Gastroesophageal sphincter (tissue), 3 donors: Measurements from ENCODE around the gene SPDYE1.
"Not testable (repeated sequence)": the region's sequence is repeated elsewhere in the genome, so short reads cannot be mapped to it uniquely, and the experiment has no call there.

Experiments
- POLR2A ChIP-seq, 2 donors: fragments of 450-650 bp; IDR thresholded peaks; one replicate each; pipeline ENCODE4 v1.6.1; 2017; ENCODE audit warnings: antibody characterized with exemption in 2 of 2, mild to moderate bottlenecking in 2 of 2, moderate library complexity in 1 of 2
- POLR2AphosphoS5 ChIP-seq: sonication (generic); formaldehyde crosslinking; IDR thresholded peaks from one replicate; pipeline ENCODE4 v1.6.1; 2017; ENCODE audit warnings: antibody characterized with exemption
- TF ChIP-seq, protein P1 (sequence below), 4 experiments: fragments of 200-600 bp in 2 of 4; fragments of 450-650 bp in 2 of 4; sonication (generic) in 1 of 4; IDR thresholded peaks; one replicate each; pipeline ENCODE4 v1.5.1; 2017 to 2019; ENCODE audit warnings: antibody characterized with exemption in 4 of 4, mild to moderate bottlenecking in 2 of 4, moderate library complexity in 2 of 4

DNA sequence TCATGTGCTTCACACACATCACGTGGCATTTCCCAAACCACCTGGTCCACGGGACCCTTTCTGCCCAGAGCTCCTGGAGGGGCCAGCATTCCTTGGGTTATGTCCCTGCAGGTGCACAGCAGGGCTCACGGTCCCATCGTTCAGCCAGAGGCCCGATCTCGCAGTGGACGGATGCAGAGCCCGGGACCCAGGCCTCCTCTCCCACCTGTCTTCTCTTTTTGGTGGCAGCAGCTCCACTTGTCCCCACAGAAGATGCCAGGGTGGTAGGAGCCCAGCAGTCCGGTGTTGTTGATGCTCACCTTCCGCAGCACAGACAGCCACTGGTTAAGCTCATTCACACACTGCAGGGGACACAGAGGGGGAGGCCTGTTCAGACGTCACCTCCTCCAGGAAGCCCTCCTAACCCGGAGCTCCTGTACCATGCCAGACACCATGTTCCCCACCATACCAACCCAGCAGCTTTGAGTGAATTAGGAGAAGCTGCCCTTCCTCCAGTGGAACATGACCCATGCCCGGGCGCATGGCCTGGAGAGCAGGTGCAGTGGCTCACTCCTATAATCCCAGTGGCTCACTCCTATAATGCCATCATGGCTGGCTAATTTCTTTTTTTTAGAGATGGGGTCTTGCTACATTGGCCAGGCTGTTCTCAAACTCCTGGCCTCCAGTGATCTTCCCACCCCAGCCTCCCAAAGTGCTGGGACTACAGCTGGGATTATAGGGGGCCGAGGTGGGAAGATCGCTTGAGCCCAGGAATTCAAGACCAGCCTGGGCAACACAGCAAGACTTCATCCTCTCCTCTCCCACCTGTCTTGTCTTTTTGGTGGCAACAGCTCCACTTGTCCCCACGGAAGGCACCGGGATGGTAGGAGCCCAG is 36.5 kb downstream of the SPDYE1 start:
- TF ChIP-seq, protein P1, sequence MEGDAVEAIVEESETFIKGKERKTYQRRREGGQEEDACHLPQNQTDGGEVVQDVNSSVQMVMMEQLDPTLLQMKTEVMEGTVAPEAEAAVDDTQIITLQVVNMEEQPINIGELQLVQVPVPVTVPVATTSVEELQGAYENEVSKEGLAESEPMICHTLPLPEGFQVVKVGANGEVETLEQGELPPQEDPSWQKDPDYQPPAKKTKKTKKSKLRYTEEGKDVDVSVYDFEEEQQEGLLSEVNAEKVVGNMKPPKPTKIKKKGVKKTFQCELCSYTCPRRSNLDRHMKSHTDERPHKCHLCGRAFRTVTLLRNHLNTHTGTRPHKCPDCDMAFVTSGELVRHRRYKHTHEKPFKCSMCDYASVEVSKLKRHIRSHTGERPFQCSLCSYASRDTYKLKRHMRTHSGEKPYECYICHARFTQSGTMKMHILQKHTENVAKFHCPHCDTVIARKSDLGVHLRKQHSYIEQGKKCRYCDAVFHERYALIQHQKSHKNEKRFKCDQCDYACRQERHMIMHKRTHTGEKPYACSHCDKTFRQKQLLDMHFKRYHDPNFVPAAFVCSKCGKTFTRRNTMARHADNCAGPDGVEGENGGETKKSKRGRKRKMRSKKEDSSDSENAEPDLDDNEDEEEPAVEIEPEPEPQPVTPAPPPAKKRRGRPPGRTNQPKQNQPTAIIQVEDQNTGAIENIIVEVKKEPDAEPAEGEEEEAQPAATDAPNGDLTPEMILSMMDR (IDR thresholded peaks at IDR 0.05): not testable (repeated sequence)
- TF ChIP-seq POLR2AphosphoS5; POLR2A (IDR thresholded peaks at IDR 0.05): not testable (repeated sequence)
